HG02981 (cell line): ENCODE data around the gene DGUOK.
"Not testable (repeated sequence)": the region's sequence is repeated elsewhere in the genome, so short reads cannot be mapped to it uniquely, and the experiment has no call there.

Source experiments
- ATAC-seq: cut with Tn5 transposase; IDR thresholded peaks from one replicate; pipeline ENCODE4 v1.9.1; 2021; ENCODE audit warnings: mild to moderate bottlenecking, moderate library complexity; ENCODE audit not compliant: unreplicated experiment

The DGUOK gene

GRCh38 chr2:73899801-73900336 lies 26.8 kb upstream of the DGUOK start:
- no peak for ATAC-seq

DNA sequence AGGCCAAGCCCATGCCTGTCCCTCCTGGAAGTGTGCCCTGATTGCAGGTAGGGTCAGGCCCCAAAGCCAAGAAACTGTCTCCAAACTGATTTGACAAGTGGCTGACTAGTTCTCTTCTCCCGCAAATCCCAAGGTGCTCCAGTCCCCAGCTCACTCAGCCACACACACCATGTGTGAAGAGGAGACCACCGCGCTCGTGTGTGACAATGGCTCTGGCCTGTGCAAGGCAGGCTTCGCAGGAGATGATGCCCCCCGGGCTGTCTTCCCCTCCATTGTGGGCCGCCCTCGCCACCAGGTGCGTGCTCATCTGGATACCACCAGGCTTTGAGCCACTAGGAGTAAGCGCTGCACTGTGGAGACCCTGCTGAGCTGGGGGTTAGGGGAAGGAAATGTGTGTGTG lies 25.5 kb upstream of the DGUOK start:
- no peak for ATAC-seq

- ATAC-seq, result no peak
These were observed 24.4 kb upstream of the DGUOK start for GRCh38 chr2:73902284-73902683.

GRCh38 chr2:73903313-73903712 lies 23.4 kb upstream of the DGUOK start:
- ATAC-seq, result no peak

- not testable (repeated sequence) for ATAC-seq
These were observed 22.6 kb upstream of the DGUOK start for GRCh38 chr2:73903949-73904613.

GRCh38 chr2:73904952-73905351 lies 21.7 kb upstream of the DGUOK start:
- no peak for ATAC-seq

DNA sequence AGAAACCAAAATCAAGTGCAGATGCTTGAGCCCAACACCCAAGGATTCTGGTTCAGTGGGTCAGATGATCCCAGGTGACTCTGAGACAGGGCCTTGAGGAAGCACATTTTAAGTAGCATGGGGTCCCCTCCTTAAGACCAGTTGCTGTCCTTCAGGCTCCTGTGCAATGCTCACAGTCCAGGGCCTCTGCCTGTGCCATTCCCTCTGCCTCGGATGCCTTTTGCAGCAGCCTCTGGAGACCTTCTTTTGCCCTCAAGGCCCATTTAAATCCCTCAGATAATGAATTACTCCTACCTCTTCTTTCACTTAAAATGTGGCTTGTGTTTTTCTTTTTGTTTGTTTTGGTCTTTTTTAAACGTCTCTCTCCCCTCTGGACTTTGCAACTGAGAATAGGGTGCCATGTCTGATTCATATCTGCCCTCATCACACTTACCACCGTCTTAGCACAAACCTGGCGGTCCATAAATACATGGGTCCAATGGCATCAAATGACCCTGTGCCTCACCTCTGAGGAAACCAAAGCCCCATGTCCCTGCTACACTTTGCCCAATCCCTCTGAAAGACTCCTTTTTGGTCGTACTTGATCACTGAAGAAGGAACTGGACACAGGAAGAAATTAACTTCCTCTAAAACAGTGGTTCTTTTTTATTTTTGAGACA lies 19.7 kb upstream of the DGUOK start:
- ATAC-seq, result no peak

DNA sequence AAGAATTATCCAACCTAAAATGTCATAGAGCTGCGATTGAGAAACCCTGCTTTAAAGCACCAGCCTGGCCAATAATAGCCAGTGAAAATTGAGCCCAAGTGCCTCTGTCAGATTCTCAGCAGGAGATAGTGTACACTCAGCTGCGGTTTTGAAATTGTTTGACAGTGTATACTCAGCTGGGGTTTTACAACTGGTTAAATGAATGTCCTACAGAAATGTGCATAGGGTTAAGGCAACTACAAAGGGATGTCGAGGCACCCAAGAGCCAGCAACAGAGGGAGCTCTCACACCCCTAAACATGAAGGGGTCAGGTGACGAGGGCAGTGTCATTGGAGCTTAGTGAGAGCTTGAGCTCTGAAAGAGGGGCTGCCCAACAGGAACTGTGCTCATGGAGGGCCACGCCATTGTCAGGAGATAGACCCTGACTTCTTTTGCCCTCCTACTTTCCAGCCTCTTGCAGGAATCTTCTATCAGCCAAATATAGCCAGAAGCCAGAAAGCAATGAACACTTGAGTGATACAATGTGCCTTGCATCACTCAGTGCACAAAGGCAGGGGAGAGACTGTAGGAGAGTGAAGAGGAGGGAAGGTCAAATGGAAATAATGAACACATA lies 18.7 kb upstream of the DGUOK start:
- ATAC-seq, result no peak

- ATAC-seq, result no peak
These were observed 17.7 kb upstream of the DGUOK start for GRCh38 chr2:73908689-73909652.

DNA sequence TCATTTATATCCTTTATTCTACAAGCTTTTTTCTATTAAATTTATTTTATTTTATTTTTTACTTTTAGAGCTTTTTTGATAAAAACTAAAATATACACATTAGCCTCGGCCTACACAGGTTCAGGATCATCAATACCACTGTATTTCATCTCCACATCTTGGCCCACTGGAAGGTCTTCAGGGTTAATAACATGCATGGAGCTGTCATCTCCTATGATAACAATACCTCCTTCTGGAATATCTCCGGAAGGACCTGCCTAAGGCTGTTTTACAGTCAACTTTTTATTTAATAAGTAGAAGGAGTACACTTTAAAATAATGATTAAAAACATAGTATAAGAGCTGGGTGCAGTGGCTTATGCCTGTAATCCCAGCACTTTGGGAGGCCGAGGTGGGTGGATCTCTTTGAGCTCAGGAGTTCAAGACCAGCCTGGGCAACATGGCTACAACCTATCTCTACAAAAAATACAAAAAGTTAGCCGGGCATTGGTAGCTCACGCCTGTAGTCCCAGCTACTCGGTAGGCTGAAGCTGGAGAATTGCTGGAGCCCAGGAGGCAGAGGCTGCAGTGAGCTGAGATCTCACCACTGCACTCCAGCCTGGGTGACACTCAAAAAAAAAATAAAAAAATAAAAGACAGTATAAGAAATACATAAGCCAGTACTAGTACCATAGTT lies 15.7 kb upstream of the DGUOK start:
- no peak for ATAC-seq

GRCh38 chr2:73911548-73912208 lies 15.0 kb upstream of the DGUOK start:
- no peak for ATAC-seq

DNA sequence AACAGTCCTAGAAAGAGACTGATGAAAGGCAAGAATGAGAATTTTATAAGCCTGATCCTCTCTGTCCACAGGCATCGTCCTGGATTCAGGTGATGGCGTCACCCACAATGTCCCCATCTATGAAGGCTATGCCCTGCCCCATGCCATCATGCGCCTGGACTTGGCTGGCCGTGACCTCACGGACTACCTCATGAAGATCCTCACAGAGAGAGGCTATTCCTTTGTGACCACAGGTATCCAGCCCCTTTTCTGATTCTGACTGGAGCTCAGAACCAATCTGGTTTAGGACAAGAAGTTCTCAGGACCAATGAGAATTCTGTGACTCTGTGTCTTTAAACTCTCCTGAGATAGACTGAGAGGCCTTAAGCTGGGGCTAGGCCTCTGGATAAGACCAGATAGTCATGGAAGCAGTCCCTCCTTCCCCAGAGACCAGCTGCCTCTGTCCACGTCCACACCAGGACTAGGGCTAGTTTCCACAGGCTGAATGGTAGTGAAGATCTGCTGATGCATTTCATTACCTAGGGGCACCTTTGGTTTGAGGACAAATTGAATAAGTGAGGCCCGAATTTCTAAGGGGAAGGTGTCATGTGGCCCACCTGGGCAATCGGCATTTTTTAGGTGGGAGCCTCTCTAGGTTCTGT lies 13.1 kb upstream of the DGUOK start:
- no peak for ATAC-seq

DNA sequence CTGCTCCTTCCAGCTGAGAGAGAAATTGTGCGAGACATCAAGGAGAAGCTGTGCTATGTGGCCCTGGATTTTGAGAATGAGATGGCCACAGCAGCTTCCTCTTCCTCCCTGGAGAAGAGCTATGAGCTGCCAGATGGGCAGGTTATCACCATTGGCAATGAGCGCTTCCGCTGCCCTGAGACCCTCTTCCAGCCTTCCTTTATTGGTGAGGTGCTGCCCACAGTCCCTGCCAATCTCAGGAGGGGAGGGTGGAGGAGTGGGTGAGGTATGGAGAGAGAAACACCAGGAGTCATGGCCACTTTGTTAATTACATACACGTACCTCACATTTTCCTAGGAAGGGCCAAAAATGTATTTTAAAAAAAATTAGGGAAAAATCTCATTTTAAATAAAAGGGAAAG lies 12.0 kb upstream of the DGUOK start:
- ATAC-seq, result no peak

DNA sequence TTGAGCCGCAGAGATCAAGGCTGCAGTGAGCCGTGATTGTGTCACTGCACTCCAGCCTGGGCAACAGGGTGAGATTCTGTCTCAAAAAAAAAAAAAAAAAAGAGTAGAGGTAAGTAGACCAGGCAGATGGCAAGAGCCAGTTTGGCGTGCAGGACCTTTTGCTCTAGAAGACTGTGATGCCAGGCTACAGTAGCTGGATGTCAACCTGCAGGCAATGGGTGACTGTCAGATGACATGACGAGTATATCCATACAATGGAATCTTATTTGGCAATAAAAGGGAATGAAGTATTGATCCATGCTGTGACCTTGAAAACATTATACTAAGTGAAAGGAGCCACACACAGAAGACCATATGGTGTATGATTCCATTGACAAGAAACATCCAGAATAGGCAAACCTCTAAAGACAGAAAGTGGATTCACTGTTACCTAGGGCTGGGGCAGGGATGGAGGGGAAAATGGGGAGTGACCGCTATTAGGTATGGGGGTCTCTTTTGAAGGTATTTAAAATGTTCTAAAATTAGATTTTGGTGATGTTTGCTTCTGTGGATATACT lies 11.2 kb upstream of the DGUOK start:
- no peak for ATAC-seq

DNA sequence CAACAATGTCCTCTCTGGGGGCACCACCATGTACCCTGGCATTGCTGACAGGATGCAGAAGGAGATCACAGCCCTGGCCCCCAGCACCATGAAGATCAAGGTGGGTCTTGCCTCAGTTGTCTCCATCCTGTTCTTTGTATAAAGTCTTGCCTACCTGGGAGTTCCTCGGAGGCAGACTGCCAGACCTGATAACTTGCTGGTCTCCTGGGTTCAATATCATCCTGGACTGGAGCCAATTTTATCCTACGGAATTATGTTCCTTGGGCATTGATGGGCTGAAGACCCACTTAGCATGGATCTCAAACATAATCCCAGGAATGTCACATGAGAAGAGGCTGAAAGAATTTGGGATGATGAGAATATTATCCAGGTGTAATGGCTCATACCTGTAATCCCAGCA lies 10.0 kb upstream of the DGUOK start:
- ATAC-seq, result no peak

- no peak for ATAC-seq
These were observed 9.4 kb upstream of the DGUOK start for GRCh38 chr2:73917296-73917695.

GRCh38 chr2:73917696-73918207 lies 8.9 kb upstream of the DGUOK start:
- no peak for ATAC-seq

DNA sequence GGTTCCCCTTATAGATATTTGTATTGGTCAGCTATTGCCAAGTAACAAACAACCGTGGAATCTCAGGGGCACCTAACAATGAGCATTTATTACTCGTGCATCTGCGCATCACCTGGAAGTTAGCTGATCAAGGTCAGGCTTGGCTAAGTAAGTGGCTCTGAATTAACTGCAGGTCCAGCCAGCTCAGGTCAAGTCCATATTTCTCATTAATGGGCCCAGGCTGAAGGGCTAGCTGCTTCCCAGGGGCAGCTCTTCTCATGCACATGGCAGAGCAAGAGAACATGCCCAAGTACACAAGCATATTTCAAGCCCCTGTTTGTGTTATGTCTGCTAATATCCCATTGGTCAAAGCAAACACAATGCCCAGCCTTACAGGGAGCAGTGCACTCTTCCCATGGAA lies 7.8 kb upstream of the DGUOK start:
- ATAC-seq, result no peak
